Mesenchymal stem cell (in vitro differentiated cells and primary cell): Measurements from ENCODE around the gene KCNK1.

ENCODE experiments used
- DNase-seq: peaks from one replicate; pipeline ENCODE4 v3.0.0-alpha.2; 2013
- H2AFZ ChIP-seq: one replicate; pipeline ENCODE4 v1.6.1; 2013; ENCODE audit warnings: low read depth, mild to moderate bottlenecking, control low read depth, inconsistent platforms, low read length, moderate library complexity
- H2AK5ac ChIP-seq: 2 replicates; pipeline ENCODE4 v1.6.1; 2013; ENCODE audit warnings: low read length, moderate library complexity, mild to moderate bottlenecking, inconsistent platforms; ENCODE audit not compliant: severe bottlenecking
- H2BK120ac ChIP-seq: one replicate; pipeline ENCODE4 v1.6.1; 2013; ENCODE audit warnings: low read depth, mild to moderate bottlenecking, inconsistent platforms, low read length, moderate library complexity
- H2BK12ac ChIP-seq, 2 experiments: one replicate each; pipeline ENCODE4 v1.6.1; 2013; ENCODE audit warnings: inconsistent platforms in 2 of 2, low read length in 2 of 2, mild to moderate bottlenecking in 2 of 2, moderate library complexity in 2 of 2, control low read depth in 1 of 2
- H2BK15ac ChIP-seq: one replicate; pipeline ENCODE4 v1.6.1; 2013; ENCODE audit warnings: mild to moderate bottlenecking, low read depth, inconsistent platforms; ENCODE audit not compliant: poor library complexity, severe bottlenecking
- H2BK5ac ChIP-seq: 2 replicates; pipeline ENCODE4 v1.6.1; 2013; ENCODE audit warnings: low read depth, mild to moderate bottlenecking, low read length, control low read depth, inconsistent platforms; ENCODE audit not compliant: poor library complexity, severe bottlenecking
- H3K14ac ChIP-seq, 2 experiments: one replicate each; pipeline ENCODE4 v1.6.1; 2013; ENCODE audit warnings: inconsistent platforms in 2 of 2, low read length in 2 of 2, control low read depth in 1 of 2, mild to moderate bottlenecking in 1 of 2, moderate library complexity in 1 of 2
- H3K18ac ChIP-seq, 2 experiments: one replicate each; pipeline ENCODE4 v1.6.1; 2013; ENCODE audit warnings: inconsistent platforms in 2 of 2, low read length in 2 of 2, control low read depth in 1 of 2, low read depth in 1 of 2, mild to moderate bottlenecking in 1 of 2
- H3K23ac ChIP-seq, 2 experiments: one replicate each; pipeline ENCODE4 v1.6.1; 2013; ENCODE audit warnings: inconsistent platforms in 2 of 2, low read length in 2 of 2, mild to moderate bottlenecking in 2 of 2, moderate library complexity in 2 of 2, control low read depth in 1 of 2
- H3K27ac ChIP-seq: 2 replicates; pipeline ENCODE4 v1.5.1; 2013; ENCODE audit warnings: mild to moderate bottlenecking, moderate library complexity, low read length, control low read depth, inconsistent platforms; ENCODE audit not compliant: poor library complexity, severe bottlenecking
- H3K27me3 ChIP-seq, 2 experiments: 2 replicates each; pipeline versions ENCODE4 v1.6.1 to v1.7.0; 2013; ENCODE audit warnings: low read length in 2 of 2, mild to moderate bottlenecking in 2 of 2, moderate library complexity in 2 of 2, control low read depth in 1 of 2, inconsistent platforms in 1 of 2; ENCODE audit not compliant: control insufficient read depth in 1 of 2, insufficient read depth in 1 of 2
- H3K36me3 ChIP-seq, 2 experiments: 2 replicates each; pipeline versions ENCODE4 v1.6.1 to v1.7.0; 2013; ENCODE audit warnings: low read length in 2 of 2, control low read depth in 1 of 2, inconsistent platforms in 1 of 2, low read depth in 1 of 2, mild to moderate bottlenecking in 1 of 2; ENCODE audit not compliant: insufficient read depth in 2 of 2, control insufficient read depth in 1 of 2
- H3K4ac ChIP-seq, 2 experiments: one replicate each; pipeline ENCODE4 v1.6.1; 2013; ENCODE audit warnings: inconsistent platforms in 2 of 2, low read length in 2 of 2, mild to moderate bottlenecking in 2 of 2, moderate library complexity in 2 of 2, control low read depth in 1 of 2, low read depth in 1 of 2
- H3K4me1 ChIP-seq: 2 replicates; pipeline ENCODE4 v1.6.1; 2013; ENCODE audit warnings: low read depth, low read length, control low read depth; ENCODE audit not compliant: control insufficient read depth, insufficient read depth
- H3K4me2 ChIP-seq: 2 replicates; pipeline ENCODE4 v1.6.1; 2013; ENCODE audit warnings: low read length, mild to moderate bottlenecking, inconsistent platforms; ENCODE audit not compliant: poor library complexity, severe bottlenecking
- H3K4me3 ChIP-seq, 2 experiments: 2 replicates each; pipeline versions ENCODE4 v1.5.1 to v1.7.0; 2013; ENCODE audit warnings: low read length in 2 of 2, mild to moderate bottlenecking in 2 of 2, control low read depth in 1 of 2, low read depth in 1 of 2; ENCODE audit not compliant: insufficient read depth in 1 of 2
- H3K79me1 ChIP-seq: replicated peaks from 2 replicates; pipeline ENCODE4 v1.6.1; 2013; ENCODE audit warnings: mild to moderate bottlenecking, control low read depth, low read length, inconsistent platforms; ENCODE audit not compliant: poor library complexity, severe bottlenecking
- H3K9ac ChIP-seq: 2 replicates; pipeline ENCODE4 v1.7.0; 2013; ENCODE audit warnings: mild to moderate bottlenecking, low read length, moderate library complexity
- H3K9me3 ChIP-seq: 2 replicates; pipeline ENCODE4 v1.7.0; 2013; ENCODE audit warnings: mild to moderate bottlenecking, low read length; ENCODE audit not compliant: control insufficient read depth
- H4K8ac ChIP-seq: one replicate; pipeline ENCODE4 v1.6.1; 2013; ENCODE audit warnings: inconsistent platforms, mild to moderate bottlenecking, low read length, moderate library complexity
- H4K91ac ChIP-seq: one replicate; pipeline ENCODE4 v1.6.1; 2013; ENCODE audit warnings: mild to moderate bottlenecking, low read length, inconsistent platforms
- WGBS: methylation state at CpG from one replicate; pipeline ENCODE4 v1.1.7; 2013; ENCODE audit warnings: mixed read lengths; 5-methylcytosine and 5-hydroxymethylcytosine counted together

The KCNK1 gene

GRCh38 chr1:233707153-233707879 is 93.4 kb downstream of the KCNK1 start:
- H2BK5ac ChIP-seq: no peak overlapping the region
- H2BK120ac ChIP-seq: no peak overlapping the region
- H3K27ac ChIP-seq: no peak overlapping the region
- H3K23ac ChIP-seq: no peak overlapping the region
- no peak overlapping the region for H4K91ac ChIP-seq
- H4K8ac ChIP-seq: no peak overlapping the region
- H3K36me3 ChIP-seq: no peaks in the 10 kb centered on the region
- H3K4me2 ChIP-seq: no peak overlapping the region
- no peak overlapping the region for H3K9ac ChIP-seq
- H3K14ac ChIP-seq: no peak overlapping the region
- no peak overlapping the region for H3K18ac ChIP-seq
- H3K79me1 ChIP-seq: no peaks in the 10 kb centered on the region
- no peaks in the 10 kb centered on the region for H3K4me1 ChIP-seq
- H2AFZ ChIP-seq: no peak overlapping the region
- H2BK15ac ChIP-seq: no peak overlapping the region
- no peak overlapping the region for H2BK12ac ChIP-seq
- no peak for DNase-seq
- H3K9me3 ChIP-seq: no peaks in the 10 kb centered on the region
- H3K4ac ChIP-seq: no peak overlapping the region
- WGBS: 52% methylated on average over 3 of the region's 4 CpGs
- H3K4me3 ChIP-seq: no peak overlapping the region
- no peak overlapping the region for H2AK5ac ChIP-seq
- no peaks in the 10 kb centered on the region for H3K27me3 ChIP-seq

DNA sequence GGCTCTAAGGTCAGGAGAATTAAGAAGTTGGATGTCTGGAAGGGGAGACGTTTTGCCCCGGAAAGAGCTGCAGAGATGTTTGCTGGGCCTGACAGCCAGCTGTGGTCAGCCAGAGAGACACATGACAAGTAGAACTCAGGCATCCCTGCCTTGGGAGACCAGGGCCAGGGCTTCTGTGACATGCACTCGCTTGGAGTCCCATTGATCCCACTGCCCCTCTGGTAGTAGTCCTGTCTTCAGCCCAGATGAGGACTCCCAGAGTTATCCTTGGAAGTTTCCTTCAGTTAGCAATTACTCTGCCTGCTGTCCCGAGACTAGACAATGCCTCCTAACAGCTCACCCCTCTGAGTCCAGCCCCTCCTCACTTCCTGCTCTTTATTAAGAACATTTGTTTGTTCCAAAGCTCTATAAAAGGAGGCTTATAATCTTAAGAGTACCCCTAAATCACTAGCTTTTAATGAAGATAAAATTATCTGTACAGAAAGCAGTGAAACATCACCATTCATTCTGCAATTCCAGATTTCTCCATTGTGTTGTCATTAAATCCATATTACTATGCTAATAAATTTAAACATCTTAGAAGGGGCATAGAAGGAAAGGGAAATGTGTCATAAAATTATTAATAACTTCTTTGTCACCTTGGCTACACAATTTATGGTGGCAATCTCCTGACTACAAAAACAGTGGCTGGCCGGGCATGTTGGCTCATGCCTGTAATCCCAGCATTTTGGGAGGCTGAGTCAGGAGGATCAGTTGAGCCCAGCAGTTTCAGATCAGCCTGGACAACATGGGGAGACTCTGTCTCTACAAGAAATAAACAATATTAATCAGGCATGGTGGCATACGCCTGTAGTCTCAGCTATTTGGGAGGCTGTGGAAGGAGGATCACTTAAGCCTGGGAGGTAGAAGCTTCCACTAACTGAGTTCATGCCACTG is 94.2 kb downstream of the KCNK1 start:
- Histone ChIP-seq H3K4me2 (no peak overlapping the region), H3K4me3 (no peak overlapping the region), H2AK5ac (no peak overlapping the region), H3K23ac (no peak overlapping the region), H3K4ac (no peak overlapping the region), H3K27ac (no peak overlapping the region), H3K36me3 (no peaks in the 10 kb centered on the region), H3K4me1 (no peaks in the 10 kb centered on the region), H3K18ac (no peak overlapping the region), H2BK15ac (no peak overlapping the region), H2AFZ (no peak overlapping the region), H3K9me3 (no peaks in the 10 kb centered on the region), H4K8ac (no peak overlapping the region), H2BK120ac (no peak overlapping the region), H2BK12ac (no peak overlapping the region), H3K27me3 (no peaks in the 10 kb centered on the region), H2BK5ac (no peak overlapping the region), H4K91ac (no peak overlapping the region), H3K79me1 (no peaks in the 10 kb centered on the region), H3K9ac (peak overlapping the region; percentile 46), H3K14ac (no peak overlapping the region)
- no peak for DNase-seq
- 39% methylated on average over 6 of the region's 6 CpGs for WGBS

DNA sequence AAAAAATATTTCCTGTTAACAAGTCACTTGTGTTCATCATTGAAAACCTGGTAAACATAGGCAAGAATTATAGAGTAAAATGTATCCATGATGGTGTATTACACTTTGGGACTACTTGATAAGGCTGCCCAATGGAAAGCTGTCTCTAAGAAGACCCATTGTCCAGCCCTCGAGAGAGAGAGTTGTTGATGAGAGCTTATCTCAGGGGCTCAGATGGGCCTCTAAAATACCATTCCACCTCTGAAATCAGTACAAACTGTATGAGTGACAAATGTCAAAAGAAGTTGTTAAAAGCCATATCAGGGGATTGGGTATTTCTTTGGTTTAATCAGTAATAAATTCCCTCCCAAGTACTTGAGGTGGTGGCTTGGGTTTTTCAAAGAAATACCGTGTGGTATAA is 96.1 kb downstream of the KCNK1 start:
- Histone ChIP-seq H2BK15ac (no peak overlapping the region), H2BK5ac (no peak overlapping the region), H3K9me3 (no peaks in the 10 kb centered on the region), H3K4me3 (no peak overlapping the region), H3K36me3 (no peaks in the 10 kb centered on the region), H3K9ac (no peak overlapping the region), H3K4ac (no peak overlapping the region), H4K8ac (no peak overlapping the region), H2BK120ac (no peak overlapping the region), H2AFZ (no peak overlapping the region), H2AK5ac (no peak overlapping the region), H2BK12ac (no peak overlapping the region), H3K79me1 (no peaks in the 10 kb centered on the region), H3K4me1 (no peaks in the 10 kb centered on the region), H3K27me3 (no peaks in the 10 kb centered on the region), H3K14ac (no peak overlapping the region), H3K18ac (no peak overlapping the region), H4K91ac (no peak overlapping the region), H3K23ac (no peak overlapping the region), H3K4me2 (no peak overlapping the region), H3K27ac (no peak overlapping the region)
- DNase-seq: no peak
- WGBS: 87% methylated on average over 2 of the region's 2 CpGs

- Histone ChIP-seq H2BK5ac (no peak overlapping the region), H2BK12ac (no peak overlapping the region), H4K91ac (no peak overlapping the region), H3K9ac (no peak overlapping the region), H3K79me1 (no peaks in the 10 kb centered on the region), H3K4me1 (no peaks in the 10 kb centered on the region), H3K23ac (no peak overlapping the region), H3K14ac (no peak overlapping the region), H2AFZ (no peak overlapping the region), H2BK15ac (no peak overlapping the region), H3K4ac (no peak overlapping the region), H2AK5ac (no peak overlapping the region), H4K8ac (no peak overlapping the region), H2BK120ac (no peak overlapping the region), H3K4me2 (no peak overlapping the region), H3K27ac (no peak overlapping the region), H3K9me3 (no peaks in the 10 kb centered on the region), H3K18ac (no peak overlapping the region), H3K27me3 (no peaks in the 10 kb centered on the region), H3K4me3 (no peak overlapping the region), H3K36me3 (no peaks in the 10 kb centered on the region)
- 38% methylated on average over 1 of the region's 1 CpG for WGBS
- no peak for DNase-seq
Observed at GRCh38 chr1:233710507-233710906, 96.6 kb downstream of the KCNK1 start.
